Neural progenitor cell (in vitro differentiated cells): ENCODE results near the gene VSTM4.

Source experiments
- EZH2 ChIP-seq: fragments of 200-600 bp; sonication (generic); IDR thresholded peaks from 2 replicates; pipeline ENCODE4 v1.6.1; 2017; ENCODE audit warnings: antibody characterized with exemption, mild to moderate bottlenecking, moderate library complexity
- EZH2phosphoT487 ChIP-seq: fragments of 200-600 bp; sonication (generic); IDR thresholded peaks from 2 replicates; pipeline ENCODE4 v1.6.1; 2017; ENCODE audit warnings: antibody characterized with exemption
- TF ChIP-seq, protein P1 (sequence below): fragments of 200-600 bp; sonication (generic); IDR thresholded peaks from 2 replicates; pipeline ENCODE4 v1.5.1; 2017; ENCODE audit warnings: antibody characterized with exemption, mild to moderate bottlenecking

DNA sequence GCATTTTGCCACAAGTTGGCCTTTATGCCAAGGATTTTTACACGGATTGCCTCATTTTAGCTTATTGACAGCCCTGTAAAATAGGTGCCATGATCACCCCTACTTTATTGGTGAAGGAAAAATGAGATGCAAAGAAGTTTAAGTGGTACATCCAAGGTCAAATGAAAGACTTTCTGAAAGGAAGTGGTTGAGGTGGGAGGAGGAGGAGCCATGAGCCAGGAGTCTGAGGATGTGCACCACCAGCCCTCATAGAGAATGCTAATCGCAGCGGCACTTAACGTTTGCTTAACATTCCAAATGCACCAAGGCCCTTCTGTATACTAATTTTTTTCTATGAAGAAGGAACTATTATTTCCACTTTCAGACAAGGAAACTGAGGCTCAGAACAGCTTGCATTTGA, 144.7 kb downstream of the VSTM4 start:
- TF ChIP-seq, protein P1, sequence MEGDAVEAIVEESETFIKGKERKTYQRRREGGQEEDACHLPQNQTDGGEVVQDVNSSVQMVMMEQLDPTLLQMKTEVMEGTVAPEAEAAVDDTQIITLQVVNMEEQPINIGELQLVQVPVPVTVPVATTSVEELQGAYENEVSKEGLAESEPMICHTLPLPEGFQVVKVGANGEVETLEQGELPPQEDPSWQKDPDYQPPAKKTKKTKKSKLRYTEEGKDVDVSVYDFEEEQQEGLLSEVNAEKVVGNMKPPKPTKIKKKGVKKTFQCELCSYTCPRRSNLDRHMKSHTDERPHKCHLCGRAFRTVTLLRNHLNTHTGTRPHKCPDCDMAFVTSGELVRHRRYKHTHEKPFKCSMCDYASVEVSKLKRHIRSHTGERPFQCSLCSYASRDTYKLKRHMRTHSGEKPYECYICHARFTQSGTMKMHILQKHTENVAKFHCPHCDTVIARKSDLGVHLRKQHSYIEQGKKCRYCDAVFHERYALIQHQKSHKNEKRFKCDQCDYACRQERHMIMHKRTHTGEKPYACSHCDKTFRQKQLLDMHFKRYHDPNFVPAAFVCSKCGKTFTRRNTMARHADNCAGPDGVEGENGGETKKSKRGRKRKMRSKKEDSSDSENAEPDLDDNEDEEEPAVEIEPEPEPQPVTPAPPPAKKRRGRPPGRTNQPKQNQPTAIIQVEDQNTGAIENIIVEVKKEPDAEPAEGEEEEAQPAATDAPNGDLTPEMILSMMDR, result no peak
- TF ChIP-seq EZH2, result no peak
- no peak for TF ChIP-seq EZH2phosphoT487
